NCI-H2081 treated with DMSO at 0.1 percent for 48 hours (cell line): ENCODE results near the gene TRIP13.
"Not testable (repeated sequence)": the region's sequence is repeated elsewhere in the genome, so short reads cannot be mapped to it uniquely, and the experiment has no call there.

Experiments used
- DNase-seq: peaks from one replicate; lab custom pipeline; 2025; lab: John Stamatoyannopoulos, UW

Gene TRIP13

DNA sequence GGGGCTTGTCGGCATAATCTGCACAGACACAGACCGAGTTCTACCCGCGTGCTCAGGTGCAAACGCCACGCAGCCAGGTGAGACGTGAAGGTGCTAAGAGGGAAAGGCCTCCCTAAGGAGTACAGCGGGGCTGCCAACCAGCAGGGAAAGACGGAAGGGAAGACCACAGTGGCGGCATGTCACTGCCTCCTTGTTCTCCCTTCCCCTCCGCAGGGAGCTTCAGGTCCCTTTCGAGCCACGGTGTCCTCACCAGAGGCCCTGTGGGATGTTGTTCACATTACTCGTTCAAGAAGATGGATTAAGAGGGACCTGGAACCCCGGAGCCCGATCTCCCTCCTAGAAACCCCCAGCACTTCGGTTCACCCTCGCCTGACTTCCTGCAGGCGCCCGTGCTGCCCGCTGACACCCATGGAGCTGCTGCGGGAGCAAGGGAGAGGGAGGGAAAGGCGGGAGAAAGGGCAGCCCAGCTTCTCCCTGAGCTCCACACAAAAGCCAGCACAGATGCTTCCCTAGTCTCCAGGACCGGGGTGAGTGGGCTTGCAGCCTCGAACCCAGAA lies 769 bp upstream of the TRIP13 start:
- no peak for DNase-seq

DNA sequence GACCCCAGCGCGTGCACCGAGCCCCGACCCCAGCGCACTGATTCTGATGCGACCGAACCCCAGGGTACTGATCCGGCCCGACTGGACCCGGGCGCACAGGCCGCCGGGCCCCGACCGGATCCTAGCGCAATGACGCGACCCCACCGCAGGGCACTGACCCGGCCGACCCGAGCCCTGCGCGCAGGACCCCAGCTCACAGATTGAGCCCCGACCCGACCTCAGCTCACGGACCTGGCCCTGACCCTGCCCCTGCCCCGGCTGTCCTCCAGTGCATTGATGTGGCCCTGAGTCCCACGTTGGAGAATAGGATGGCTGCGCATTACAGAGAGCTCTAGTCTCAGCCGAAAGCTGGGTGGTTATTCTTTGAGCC lies 438 bp downstream of the TRIP13 start:
- DNase-seq: no peak

DNA sequence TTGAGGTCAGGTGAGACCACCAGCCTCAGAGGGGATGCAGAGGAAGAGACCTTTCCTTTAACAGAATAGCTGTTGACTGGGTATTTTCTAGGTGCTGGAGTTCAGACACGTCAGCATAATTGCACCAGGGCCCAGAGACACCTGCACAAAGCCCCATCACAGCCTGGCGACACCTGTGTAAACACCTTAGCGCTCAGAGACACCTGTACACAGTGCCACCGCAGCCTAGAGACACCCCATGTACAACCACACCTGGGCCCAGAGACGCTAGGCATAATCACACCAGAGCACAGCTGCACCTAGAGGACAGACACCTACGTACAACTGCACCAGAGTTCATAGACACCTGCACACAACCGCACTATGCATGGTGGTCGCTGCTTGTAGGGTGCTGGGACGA lies 1.0 kb downstream of the TRIP13 start:
- peak; percentile 60 for DNase-seq

DNA sequence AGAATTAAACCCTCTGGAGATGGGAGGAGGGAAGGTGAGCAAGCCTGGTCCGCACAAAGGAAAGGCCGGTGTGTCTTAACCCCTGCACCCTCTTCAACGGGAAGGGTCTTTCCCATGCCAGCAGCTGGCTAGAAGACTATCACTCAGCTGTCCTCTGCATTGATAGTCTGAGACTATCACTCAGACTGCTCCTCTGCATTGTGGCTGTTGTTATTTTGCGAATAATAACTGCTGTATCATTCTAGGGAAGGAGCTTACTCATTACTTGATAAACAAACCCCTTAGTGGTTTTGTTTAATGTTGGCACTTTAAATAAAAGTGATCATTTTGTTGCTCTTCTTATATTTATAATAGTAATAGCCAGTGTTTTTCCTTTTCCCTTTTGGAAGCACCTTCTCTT lies 8.1 kb downstream of the TRIP13 start:
- no peak for DNase-seq

DNA sequence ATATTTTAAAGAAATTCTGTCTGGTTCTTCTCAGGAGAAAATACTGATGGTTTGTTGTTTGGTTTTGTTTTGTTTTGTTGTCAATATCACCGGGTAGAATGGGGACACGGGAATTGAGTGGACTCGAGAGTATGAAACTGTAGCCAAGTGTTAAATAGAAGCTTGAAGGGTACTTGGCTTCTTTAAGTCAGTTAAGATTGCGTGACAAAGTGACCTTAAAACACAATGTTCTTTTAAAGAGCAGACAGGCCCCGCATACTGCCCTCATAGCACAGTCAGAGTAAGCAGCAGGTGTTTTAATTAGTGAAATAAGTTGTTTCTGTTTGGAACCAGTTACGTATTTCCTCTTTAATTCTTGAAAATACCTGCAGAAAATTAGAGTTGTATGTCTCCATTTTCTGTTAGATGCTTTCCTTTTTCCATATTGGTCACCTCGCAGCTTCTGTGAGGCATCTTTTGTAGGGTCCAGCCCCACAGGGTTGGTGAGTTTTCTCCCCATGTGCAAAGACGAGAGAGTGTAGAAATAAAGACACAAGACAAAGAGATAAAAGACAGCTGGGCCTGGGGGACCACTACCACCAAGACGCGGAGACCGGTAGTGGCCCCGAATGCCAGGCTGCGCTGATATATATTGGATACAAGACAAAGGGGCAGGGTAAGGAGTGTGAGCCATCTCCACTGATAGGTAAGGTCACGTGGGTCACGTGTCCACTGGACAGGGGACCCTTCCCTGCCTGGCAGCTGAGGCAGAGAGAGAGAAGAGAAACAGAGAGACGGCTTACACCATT lies 9.6 kb downstream of the TRIP13 start:
- DNase-seq: no peak

DNA sequence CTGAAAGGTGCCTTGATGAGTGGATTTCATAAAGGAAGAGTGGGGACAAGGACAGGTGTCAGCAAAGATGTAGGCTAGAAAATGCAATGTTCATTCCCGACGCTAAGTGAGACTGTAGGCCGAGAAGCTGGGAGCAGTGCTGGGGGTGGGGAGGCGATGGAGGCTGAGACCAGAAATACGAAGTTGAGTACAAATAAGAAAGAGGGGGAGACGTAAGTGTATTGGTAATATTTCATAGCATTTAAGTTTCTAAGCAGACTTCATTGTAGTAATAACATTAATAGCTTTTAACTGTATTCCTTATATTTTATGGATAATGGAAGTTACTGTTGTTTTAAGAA lies 11.0 kb downstream of the TRIP13 start:
- DNase-seq: no peak

DNA sequence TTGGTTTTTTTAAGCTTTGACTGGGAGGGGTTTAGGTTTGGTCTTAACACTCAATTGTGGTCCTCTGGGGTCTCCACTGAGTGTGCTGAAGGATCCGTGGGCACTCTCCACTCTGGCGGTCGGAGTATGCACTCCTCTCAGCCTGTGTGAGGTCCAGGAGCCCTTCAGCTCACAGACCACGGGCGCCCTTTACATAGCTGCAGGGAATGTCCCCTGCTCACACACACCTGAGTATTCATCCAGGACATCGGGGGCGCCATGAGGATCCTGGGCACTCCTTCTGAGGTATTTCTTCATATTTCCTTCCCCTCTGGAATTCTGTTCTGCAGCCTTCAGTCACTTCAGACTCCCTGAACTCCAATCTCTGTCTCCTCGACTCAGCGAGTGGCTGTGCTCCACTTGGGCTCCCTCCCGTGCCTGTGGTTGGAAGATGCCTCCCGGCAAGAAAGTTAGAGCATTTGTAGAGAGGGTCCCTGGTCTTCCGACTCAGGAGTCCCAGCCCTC lies 12.5 kb downstream of the TRIP13 start:
- DNase-seq: no peak

DNA sequence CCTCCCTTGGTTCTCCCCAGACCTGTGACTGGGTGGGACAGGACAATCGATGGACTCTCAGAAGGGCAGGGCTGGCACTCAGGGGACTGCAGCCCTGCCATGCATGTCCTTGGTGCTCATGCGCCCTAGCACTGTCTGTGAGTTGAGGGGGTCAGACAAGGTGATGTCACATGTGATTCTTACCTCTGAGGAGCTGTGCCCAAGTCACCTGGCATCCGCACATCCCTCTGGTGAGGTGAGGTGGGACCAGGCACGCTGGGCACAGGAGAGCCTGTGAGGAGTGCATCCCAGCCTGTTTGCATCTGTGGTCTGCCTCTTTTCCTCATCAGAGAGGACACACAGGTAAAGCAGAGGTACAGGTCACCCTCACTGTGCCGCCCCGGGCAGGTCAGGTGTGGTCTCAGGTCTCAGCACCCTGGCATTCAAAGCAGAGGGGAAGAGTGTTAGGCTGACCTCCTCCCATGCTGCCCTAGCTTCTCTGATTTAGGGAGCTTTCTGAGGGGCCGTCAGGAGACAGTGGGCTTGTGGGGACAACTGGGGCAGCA lies 14.8 kb downstream of the TRIP13 start:
- no peak for DNase-seq

DNA sequence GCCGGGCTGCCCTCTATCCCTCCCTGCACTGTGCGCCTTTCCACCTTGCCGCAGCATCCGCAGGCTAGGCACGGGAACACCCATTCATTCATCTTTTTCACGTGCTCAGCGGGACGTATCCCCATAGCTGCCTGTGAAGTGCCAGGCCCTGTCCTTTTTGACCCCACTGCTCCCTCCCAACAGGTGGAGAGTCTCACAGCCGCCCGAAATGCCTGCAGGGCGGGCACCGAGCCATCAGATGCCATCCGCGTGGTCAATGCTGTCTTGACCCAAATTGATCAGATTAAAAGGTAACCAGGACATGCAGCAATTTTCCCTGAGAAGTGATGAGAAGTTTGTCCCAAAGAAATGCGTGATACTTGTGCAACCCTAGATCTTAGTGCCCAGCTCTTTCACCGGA lies 15.5 kb downstream of the TRIP13 start:
- no peak for DNase-seq

DNA sequence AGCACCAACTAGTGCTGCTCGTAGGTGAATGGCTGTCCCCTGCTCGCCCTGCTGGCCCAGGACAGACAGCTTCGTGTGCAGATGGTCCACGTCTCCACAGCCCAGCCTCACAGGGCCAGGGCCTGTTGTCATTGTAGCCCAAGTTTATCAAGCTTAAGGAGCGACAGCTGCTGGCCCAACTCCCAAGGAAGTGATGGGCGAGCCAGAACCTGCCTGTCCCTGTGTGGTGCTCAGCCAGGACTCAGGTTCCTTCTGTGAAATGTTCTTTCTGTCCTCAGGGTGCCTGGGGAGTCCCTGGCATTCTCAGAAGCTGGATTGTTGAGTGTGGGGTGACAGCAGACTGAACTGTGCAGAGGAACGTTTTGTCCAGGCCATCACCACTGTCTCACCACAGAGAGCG lies 16.4 kb downstream of the TRIP13 start:
- no peak for DNase-seq

DNA sequence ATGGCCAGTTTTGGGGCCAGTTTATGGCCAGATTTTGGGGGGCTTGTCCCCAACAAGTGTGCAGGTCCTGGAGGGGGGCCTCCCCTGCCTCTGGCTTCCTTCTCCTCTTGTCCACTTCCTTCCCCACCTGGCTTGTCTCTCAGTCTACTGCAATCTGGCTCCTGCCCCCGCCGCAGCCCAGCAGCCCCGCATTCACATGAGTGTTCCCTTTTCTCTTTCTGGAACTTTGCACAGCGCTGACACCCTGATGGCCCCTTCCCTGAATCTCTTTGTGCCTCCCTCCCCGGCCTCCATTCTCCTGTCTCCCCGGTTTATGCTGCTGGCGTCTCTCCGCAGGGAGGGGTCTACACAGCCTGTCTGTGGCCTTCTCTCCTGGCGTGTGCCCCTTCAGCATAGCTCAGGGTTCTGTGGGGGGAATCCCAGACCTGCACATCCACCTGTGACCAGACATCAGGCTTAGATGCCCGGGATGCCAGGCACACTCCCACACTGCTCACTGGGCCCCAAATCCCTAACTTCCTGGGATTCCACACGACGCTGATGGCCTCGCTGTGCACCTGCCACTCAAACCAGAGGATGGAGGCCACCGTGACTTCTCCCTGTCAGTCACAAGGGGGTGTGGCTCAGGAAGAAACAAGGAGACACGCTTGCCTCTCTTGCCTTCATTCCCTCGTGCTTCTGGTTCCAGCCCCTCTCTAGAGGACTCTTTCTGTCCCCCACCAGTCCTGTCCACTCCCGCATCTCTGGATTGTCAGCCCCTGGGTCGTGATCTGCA lies 17.5 kb downstream of the TRIP13 start:
- DNase-seq: no peak

DNA sequence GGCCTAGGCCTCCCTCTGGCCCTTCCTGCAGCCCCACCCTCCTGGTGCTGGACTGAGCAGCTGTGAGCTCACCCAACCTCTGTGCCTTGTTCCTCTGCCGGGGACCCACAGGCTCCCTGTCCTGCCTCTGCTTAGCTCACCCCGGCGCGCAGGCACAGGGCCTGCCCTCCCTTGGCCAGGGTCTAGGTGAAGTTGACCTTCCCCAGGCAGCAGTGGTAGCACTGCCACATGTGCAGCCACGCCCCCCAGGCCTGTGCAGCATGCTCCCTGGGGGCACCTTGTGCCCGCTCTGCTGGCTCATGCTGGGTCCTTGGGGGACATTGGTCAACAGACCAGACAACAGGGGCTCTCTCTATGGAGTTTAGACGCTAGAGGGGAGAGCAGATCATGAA lies 18.1 kb downstream of the TRIP13 start:
- no peak for DNase-seq

DNA sequence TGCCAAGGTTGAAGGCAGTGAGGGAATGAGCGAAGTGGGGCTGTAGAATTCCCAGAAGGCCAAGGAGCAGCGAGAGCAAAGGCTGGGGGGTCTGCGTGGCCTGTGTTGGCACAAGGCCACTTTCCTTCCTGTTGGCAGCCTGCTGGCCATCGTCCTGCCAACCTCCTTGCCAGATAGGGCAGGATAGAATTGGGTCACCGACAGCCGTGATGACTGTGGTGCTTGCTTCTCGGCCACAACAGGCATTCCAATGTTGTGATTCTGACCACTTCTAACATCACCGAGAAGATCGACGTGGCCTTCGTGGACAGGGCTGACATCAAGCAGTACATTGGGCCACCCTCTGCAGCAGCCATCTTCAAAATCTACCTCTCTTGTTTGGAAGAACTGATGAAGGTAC lies 18.9 kb downstream of the TRIP13 start:
- DNase-seq: no peak

DNA sequence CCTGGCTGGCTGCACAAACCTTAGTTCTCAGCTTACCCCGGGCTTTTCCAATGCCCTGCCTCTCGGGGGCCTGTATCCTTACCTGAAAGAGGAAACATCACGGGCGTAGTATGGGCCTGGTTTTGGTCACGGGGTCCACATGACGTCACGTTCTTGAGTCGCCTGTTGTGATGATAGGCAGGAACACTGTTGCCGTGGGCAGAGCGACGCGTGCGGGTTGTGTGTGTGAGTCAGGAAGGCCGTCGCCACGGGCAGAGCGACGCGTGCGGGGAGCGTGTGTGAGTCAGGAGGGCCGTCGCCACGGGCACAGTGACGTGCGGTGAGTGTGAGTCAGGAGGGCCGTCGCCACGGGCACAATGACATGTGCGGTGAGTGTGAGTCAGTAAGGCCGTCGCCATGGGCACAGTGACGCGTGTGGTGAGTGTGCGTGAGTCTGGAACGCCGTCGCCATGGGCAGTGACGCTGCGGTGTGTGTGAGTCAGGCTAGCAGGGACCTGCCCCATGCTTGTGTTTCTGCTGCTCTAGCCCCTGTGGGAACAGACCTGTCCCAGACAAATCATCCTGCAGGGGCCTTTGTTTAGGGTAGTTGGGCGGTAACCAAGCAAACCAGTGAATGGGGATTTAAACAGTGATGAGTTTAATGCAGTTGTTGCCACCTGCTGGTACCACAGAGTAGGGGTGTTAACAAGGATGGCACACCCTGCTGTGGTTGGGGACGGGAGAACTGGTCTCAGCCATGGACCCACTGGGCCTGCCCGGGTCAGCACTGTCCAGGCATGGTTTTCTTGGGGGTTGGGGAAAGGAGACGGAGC lies 19.8 kb downstream of the TRIP13 start:
- no peak for DNase-seq

DNA sequence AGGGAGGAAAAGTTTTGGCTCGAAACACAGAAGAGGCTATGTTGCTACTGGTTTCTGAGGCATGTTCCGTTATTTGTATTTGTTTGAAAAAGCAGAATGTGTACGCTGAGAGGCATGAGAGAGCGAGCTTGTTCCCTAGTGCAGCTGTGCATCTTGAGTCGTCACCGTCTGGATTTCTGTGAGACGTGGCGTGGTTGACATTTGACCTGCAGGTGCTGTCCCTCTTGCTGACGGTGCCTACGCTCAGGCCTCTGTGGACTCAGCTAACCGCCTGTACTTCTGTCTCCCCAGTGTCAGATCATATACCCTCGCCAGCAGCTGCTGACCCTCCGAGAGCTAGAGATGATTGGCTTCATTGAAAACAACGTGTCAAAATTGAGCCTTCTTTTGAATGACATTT lies 21.5 kb downstream of the TRIP13 start:
- no peak for DNase-seq

DNA sequence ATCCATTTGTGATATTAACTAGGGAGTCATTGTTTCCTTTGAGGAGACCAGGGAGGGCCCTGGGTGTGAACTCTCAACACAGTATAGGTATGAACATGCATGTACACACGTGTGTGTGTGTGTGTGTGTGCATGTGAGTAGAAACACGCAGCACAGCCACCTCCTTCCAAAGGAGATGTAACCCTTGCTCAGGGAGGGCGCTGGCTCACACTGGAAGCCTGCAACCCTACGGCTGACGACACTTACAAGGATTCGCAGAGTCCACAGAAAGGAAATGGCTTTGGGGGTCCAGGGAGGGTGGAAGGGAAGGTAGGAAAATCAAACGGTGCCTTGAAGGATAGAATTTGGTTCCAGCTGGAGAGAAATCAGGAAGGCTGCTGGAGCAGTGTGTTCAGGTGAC lies 21.9 kb downstream of the TRIP13 start:
- no peak for DNase-seq

DNA sequence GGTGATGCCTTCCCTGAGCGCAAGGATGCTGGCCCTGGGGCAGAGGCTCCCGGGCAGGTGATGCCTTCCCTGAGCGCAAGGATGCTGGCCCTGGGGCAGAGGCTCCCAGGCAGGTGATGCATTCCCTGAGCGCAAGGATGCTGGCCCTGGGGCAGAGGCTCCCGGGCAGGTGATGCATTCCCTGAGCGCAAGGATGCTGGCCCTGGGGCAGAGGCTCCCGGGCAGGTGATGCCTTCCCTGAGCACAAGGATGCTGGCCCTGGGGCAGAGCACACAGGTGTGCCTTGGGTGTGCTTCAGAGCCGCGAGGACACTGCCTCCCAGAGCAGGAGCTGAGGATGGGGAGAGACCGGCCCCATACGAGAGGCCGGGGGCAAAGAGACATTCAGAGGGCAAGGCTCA lies 22.7 kb downstream of the TRIP13 start:
- not testable (repeated sequence) for DNase-seq

DNA sequence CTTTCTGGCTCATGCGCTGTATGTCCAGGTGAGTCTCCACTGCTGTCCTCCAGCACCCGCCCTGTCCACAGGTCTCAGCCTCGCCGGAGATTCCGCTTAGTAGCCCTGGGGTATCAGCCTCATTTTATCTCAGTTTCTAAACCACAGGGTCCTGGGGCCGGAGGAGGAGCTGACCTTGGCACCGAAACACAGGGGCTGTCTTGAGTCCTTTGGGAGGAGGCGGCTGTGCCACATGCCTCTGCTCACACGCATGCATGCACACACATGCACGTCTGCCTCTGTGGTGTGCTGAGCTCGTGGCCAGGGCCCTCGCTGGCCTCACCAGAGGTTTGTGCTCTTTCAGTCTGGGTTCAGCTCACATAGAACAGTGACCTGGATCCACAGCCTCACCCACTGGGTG lies 23.3 kb downstream of the TRIP13 start:
- no peak for DNase-seq

DNA sequence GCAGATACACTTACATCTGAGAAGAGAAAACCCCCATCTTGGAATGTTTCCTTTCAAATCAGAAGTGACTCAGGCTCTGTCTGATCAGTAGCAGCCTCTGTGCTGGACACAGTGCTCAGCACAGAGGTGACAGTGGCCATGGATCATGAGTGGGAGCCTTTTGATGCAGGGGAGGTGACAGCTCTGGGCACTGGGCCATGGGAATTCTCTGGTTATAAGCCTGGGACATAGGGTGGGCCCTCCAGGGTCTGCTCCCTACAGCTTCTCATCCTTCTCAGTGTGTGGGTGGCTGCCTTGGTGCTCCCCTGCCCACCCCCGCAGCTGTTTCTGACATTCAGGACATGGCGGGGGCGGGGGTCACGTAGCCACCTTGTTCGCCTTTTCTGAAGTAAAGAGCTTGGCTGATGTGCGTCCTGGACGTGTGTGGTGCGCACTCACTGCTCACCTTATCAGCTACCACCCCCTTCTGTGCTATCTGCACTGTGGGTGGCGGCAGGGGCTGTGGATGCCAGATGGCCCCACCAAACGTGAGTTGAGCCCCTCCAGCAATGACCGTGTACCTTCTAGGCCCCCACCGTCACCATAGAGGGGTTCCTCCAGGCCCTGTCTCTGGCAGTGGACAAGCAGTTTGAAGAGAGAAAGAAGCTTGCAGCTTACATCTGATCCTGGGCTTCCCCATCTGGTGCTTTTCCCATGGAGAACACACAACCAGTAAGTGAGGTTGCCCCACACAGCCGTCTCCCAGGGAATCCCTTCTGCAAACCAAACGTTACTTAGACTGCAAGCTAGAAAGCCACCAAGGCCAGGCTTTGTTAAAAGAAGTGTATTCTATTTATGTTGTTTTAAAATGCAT lies 24.0 kb downstream of the TRIP13 start:
- no peak for DNase-seq

DNA sequence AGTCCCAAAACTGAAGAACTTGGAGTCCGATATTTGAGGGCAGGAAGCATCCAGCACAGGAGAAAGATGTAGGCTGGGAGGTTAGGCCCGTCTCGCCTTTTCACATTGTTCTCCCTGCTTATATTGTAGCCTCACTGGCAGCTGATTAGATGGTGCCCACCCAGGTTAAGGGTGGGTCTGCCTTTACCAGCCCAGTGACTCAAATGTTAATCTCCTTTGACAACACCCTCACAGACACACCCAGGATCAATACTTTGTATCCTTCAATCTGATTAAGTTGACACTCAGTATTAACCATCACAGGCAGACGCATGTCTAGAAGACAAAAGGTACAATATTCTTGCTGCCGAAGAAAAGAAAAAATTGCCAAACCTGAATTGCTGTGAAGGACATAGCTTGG lies 26.0 kb downstream of the TRIP13 start:
- not testable (repeated sequence) for DNase-seq

DNA sequence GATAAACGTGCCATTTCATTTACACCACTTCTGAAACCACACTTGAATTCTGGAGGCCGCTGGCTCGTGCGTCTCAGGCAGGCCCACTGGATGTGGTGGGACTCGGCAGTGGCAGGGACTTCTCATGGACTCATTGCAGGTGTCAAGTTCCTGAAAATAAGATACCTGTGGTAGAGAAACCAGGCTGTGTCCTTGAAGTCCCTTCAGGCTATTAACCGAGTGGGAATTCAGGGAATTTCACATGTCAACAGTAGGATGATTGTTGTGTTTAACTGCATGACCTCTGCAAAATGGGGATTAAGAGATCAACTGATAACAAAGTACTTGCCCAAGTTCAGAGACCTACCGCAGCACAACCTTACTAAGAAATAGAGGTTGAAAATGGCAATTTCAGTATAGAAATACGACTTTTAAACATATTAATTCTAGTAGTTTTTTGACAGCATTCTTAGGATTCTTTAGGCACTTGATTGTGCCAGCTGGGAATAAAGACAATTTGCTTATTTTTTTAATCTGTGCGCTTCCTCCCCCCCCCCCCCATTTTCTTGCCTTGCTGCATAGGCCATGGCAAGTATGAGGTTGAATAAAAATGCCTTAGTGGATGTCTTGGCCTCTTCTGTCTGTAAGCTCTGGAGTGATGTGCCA lies 26.8 kb downstream of the TRIP13 start:
- DNase-seq: no peak
